Stimulated activated naive CD4-positive, alpha-beta T cell (primary cell): Measurements from ENCODE around the gene VAV2.
A peak's percentile ranks its signal among the peaks of the same experiment; 100 is the strongest.

Source experiments
- DNase-seq, 6 experiments: peaks; one replicate each; lab custom pipeline; 2025; lab: John Stamatoyannopoulos, UW

VAV2 gene

DNA sequence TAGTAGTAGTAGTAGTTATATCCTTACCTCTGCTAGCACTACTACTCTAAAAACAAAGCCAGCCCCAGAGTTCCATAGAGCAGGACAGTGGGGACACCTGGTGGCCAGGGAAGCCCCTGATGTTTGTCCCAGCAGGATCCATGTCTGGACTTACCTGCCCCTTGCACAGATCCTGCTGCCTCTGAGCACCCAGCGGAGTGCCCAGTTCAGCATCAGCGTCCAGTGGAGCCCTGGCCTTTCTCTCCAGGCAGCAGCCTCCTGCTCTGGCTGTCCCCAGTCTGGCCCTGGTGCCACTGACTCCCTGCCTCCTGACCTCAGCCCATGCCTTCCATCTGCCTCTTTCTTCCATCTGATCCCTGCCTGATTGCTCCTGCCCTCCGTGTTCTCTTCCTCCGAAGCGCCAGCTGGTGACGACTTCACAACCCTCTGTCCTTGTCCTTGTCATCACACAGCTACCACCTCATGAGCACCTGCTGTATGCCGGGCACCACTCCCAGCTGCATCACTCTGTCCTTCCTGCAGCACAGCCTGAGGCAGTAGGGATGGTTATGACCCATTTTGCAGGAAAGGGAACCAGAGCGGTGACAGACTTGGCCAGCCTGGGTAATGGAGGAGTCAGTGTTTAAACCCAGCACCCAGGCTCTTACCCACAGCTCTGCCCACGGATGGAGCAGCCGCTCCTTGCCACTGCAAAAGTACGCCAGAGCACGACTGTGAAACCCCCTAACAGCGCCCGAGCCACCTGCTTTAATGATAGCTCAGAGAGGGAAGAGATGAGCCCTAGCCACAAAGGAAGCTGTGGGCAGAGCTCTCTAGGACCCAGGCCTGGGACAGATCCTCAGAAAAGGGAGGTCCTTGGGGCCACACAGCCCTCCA lies 265.5 kb downstream of the VAV2 start:
- peak; percentile 40 to 69 (median 51) for DNase-seq

DNA sequence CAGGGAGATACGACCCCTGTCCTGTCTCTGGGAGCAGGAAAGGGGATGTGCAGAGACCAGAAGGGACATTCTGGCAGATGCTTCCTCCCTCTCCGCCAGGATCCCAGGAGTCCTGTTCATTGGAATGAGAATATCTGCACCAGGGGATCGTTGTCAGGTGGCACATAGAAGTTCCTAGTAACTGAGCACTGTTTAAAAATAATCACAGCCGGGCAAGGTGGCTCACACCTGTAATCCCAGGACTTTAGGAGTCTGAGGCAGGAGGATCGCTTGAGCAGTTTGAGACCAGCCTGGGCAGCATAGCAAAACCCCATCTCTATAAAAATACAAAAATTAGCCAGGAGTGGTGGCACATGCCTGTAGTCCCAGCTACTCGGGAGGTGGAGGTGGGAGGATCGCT lies 266.2 kb downstream of the VAV2 start:
- DNase-seq = no peak

DNA sequence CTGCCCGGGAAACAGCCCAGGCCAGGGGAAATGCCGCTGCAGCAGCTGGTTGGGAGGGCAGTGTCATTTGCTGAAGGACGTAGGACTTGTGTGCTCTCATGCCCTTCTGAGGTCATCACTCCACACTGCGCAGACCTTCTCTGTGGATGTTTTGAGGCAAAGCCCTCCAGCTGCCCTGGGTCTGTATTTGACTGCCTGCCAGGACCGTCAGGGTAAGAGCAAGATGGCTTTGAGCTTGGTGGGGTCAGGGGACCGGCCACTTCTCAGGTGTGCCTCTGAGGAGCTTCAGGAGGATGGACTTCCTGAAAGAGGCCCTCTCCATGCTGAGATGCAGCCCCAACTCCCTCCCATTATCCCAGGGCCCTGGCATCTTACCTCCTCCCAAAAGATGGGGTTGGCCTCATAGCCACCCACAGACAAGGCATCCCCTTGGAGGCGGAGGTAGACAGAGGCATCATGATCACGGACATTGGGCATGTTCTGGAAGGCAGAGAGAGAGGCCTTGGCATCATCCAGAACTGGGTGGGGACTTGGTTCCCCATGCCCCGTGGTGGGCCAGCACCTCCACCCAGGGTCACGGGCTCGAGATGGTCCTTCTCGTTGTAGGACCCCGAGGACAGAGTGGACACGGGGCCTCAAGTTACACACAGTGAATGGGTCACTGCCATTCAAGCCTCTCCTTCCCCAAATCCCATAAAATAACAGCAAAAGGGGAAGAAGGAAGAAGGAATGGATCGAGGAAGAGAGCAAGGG lies 273.4 kb downstream of the VAV2 start:
- no peak for DNase-seq

DNA sequence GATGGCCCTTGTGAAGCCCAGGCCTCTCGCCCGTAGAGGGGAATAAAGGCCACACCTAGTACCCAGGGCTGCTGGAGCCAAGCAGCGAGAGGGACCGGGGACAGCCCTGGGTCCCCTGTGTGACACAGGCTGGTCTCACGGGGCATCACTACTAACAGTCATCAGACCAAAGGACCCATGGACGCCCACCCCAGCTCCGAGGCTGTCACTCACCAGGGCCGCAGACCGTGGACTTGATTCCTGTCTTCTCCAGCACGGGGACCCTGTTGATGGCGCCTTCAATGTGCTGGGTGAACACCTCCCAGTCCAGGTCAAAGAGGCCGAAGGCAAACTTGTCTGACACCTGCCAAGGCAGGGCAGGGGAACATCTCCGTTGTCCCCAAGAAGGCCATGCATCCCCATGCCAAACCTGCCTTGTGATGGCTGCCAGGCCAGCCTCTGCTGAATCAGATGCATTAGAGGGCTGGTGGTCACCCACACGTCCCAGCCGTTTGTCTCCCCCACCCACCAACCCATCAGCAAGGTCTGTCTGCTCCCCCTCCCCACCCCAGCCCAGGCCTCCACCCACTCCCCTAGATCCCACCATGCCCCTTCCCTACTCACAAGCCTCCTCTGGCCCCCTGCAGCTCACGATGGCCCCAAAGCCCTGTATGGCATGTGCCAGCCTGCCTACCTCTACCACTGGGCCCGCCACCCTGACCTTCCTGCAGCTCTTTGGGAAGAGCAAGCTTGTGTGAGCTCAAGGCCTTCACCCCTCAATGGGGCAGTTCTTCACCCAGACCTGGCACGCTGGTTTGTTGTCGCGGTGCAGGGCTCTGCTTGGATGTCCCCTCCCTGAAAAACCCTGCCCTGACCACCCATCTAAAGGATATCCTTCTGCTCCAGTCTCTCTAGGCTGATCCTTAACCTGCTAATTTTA lies 274.8 kb downstream of the VAV2 start:
- DNase-seq = no peak

DNA sequence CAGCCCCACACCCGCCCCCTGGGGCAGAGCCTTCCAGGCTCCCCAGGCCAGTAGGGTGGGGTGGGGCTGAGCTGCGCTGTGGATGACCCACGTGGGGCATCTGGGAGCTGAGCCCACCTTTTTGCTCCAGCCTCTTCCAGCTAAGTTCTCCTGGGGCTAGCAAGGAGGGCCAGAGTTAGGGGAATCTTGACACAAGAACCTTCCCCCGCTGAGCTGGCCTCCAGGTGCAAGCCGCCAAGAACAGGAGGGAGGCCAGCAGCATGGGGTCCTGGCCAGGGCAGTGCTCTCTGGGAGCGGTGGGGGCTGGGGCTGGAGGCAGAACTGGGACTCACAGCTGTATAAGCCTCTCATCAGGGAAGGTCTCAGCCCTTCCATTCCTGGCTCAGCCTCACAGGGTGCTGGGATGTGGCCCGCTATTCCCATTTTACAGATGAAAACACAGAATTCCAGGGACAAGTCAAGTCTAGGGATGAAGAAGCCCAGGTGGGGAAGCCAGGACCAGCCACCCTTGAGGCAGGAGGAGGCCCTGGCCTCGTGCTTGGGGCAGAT lies 275.5 kb downstream of the VAV2 start:
- no peak for DNase-seq

DNA sequence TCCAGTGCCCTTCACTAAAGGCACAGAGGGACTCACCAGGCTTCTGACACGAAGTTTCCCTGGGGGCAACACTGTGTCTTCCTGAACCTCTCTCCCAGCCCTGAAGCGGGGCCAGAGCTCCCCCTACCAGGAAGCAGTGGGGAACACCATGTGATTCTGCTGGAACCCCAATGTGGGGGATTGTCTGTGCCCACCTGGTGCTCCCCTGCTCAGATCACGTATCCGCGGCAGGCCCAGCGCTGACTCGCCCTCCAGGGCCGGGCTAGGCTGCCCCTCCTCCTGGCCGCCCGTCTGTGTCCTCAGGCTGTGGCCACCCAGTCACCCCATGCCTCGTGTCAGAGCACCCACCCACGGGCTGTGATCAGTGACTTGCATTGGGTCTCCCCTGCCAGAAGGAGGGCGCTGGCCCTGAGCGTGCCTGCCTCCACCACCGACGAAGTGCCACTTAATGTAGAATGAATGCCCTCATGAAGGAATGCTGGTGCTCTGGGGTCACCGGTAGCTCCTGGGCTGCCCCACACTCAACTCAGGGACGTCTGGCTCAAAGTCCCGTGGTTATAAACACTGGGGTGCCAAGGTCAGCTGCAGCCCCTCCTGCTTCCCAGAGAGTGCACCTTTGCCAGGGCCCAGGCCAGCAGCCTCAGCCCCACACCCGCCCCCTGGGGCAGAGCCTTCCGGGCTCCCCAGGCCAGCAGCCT lies 276.1 kb downstream of the VAV2 start:
- DNase-seq = peak; percentile 16 to 57 (median 27)

DNA sequence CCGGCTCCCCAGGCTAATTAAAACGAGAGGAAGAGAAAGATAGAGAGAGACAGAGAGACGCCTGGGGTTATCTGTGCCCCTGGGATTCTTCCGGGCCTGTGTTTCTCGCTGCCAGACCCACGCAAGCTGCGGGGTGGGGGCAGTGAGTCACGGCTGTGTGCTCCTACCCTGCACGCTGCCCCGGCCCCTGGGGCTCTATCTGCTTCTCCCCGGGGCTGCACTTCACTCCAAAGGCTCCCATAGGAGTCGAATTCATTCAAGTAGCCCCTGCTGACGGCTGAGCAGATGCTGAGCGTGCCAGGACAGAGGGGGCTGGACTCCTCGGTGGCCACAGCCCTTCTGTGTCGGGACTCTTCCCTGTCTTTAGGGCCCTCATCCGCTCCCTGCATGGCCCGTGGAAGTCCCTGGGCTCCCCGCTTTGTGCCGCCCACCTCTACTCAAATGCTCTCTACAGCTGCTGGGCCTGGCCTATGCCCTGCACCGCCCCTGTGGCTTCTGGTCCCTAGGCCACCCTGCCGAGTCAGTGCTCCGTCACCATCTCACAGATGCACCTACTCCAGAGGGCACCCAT lies 276.7 kb downstream of the VAV2 start:
- DNase-seq = no peak

DNA sequence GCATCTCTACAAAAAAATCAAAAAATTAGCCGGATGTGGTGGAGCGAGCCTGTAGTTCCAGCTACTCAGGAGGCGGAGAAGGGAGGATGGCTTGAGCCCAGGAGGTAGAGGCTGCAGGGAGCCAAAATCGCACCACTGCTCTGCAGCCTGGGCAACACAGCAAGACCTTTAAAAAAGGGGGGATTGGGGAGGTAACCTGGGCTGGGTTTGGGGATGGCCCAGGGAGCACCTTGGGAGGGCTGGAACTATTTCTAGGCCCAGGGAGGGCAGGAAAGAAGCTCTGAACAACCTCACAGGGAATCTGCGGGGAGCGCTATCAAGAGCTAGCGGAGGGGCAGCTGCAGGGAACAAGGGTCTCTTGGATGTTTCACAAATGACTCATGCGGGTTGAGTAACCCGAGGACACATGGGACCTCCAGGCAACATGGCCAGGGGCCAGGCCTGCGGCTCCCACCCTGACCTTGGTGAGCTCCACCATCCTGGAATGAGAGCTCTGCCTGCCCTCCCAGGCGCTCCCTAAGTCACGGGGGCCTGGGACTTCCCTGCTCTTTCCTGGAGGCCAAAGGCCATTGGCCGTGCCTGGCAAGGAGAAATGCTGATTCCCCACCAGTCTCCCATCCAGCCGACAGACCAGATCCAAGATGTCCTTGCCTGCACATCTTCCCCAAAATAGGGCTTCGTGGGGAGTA lies 277.4 kb downstream of the VAV2 start:
- no peak for DNase-seq

DNA sequence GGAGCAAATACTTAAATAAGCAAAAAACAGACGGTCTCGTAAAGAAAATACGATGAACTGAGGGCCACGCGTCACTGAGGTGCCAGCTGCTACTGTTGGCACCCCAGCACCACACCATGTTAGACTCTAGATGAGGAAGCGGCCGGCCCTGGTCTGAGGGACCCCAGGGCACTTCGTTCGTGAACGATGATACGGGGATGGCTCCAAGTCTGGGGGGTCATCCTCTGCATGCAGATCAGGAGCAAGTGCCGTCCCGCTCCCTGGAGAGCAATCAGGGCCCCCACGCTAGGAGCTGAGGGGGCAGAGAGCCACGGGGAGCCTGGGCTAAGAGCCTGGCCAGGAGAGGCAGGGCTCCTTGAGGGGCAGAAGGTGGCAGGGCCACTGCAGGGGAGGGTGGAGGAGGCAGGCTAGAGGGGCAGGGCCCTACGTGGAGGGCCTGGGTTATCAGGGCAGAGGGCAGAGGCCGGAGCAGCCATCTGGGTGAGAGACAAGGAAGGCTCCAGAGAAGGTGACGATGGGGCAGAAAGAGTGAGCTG lies 278.1 kb downstream of the VAV2 start:
- DNase-seq = no peak

DNA sequence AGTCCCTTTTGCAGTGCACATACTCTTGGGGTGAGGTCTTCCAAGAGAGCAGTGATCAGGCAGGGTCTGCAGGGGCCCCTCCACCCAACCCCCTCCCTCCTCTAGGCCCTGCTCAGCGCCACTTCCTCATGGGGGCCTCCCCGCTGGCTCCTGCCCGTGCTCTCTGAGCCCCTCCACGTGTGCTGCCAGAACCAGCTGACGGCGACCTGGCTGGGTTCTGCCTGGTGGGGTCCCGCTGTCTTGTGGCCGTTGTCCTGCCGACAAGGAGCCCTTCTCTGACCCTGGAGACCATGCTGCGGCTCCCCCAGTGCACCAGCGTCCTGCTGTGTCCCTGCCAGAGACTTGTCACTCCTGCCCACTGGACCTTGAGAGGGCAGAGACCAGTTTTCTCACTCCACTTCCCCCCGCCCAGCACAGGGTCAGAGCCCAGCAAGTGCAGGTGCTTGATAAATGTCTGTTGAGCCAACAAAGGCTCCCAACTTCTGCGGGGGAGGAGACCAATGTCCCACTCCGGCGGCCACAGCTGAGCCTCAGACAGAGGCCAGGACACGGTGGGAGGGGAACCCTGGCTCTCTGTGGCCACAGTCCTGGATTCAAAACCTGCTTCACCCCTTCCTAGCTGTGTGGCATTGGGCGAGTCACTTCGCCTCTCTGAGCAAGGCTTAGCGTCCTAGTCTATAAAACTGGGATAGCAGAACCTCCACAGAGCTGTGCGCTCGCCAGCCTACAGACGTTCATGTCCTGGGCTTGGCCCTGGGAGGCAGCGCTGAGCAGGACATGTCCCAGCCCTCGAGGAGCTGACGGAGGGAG lies 278.8 kb downstream of the VAV2 start:
- DNase-seq = no peak

DNA sequence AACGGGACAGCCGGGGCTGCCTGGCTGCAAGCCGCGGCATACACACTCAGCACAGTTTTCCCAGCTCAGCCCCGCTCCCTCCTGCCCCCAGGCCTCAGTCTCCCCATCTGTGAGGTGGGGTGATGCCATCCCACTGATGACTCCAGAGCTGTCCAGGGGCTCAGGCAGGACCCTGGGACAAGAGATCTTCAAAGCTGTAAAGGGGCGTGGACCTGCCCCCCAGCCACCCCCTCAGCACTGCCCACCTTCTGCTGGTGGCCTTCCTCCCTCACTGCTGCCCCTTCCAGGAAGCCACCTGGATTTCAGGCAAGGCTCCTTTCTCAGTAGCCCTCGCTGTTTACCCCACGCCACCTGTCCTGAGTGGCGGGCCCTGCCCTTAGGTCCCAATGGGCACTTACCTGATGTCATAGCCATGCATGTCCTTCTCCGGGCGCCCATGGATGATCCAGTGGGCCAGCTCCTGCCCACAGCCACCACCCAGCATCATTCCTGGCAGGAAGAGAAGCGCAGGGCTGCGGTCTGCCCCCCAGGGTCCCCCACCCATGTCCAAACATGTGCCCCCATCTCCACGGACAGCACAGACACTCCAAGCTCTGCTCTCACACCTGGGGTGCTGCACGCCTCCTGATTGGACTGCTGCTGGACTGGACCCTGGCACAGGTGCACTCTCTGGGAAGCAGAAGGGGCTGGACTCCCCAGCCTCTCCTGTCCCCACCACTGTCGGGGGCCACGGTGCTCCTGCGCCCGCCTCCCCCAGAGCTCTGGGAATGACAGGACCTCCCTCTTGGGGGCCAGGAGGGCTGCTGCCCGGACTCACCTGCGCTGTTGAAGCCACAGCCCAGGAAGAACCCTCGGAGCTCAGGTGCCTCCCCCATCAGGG lies 279.7 kb downstream of the VAV2 start:
- no peak for DNase-seq
